LNCaP clone FGC (cell line): Measurements from ENCODE around the gene TMEM38B.

Source experiments
- DNase-seq: peaks from one replicate; pipeline ENCODE4 v3.0.0-alpha.2; 2011; ENCODE audit warnings: low read depth
- H3K4me3 ChIP-seq: 2 replicates; pipeline ENCODE4 v1.5.1; 2011; ENCODE audit warnings: mild to moderate bottlenecking, low read depth, low read length, control low read depth
- CTCF ChIP-seq: IDR thresholded peaks from 2 replicates; pipeline ENCODE4 v1.5.1; 2012; ENCODE audit warnings: mild to moderate bottlenecking; ENCODE audit not compliant: control insufficient read depth, insufficient read depth; ENCODE audit errors: extremely low read depth

The TMEM38B gene

GRCh38 chr9:105681313-105681712, 13.0 kb upstream of the TMEM38B start:
- TF ChIP-seq CTCF, result no peak
- no peak overlapping the region for H3K4me3 ChIP-seq
- DNase-seq, result no peak

GRCh38 chr9:105681724-105682123, 12.6 kb upstream of the TMEM38B start:
- H3K4me3 ChIP-seq, result no peak overlapping the region
- no peak for TF ChIP-seq CTCF
- DNase-seq, result no peak

GRCh38 chr9:105683688-105684275, 10.6 kb upstream of the TMEM38B start:
- H3K4me3 ChIP-seq, result no peak overlapping the region
- no peak for TF ChIP-seq CTCF
- DNase-seq, result no peak

GRCh38 chr9:105686936-105687335, 7.4 kb upstream of the TMEM38B start:
- DNase-seq, result no peak
- TF ChIP-seq CTCF, result no peak
- H3K4me3 ChIP-seq, result no peak overlapping the region

GRCh38 chr9:105690742-105691141, 3.6 kb upstream of the TMEM38B start:
- DNase-seq, result no peak
- TF ChIP-seq CTCF, result peak; percentile 59
- H3K4me3 ChIP-seq, result no peak overlapping the region

- DNase-seq, result no peak
- H3K4me3 ChIP-seq, result peak overlapping the region; percentile 67
These were observed 729 bp upstream of the TMEM38B start for GRCh38 chr9:105693435-105694189.

More at GRCh38 chr9:105693435-105694189, 729 bp upstream of the TMEM38B start:
- no peak for TF ChIP-seq CTCF
